ENCODE results near the gene DTNA.

Gene DTNA

DNA sequence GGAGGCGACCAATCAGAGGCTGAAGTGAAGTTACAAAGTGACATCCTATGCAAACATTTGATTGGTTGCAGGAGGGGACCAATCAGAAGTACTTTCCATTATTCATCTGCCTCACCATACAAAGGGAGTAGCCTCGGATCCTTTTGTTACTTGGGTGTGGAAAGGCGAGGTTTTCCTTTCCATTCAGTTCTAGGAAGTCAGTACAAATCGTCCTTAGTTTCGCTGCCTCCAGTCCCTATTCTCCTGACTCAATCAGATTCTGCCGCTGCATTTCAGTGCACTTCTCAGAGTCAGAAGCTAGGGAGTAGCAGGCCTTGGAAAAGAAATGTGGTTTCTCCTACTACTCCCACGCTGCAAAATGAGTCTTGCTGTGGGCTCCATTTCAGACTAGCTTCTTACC is 149.4 kb downstream of the DTNA start:
- no peak for DNase-seq (ENCODE audit: low read depth)

DNA sequence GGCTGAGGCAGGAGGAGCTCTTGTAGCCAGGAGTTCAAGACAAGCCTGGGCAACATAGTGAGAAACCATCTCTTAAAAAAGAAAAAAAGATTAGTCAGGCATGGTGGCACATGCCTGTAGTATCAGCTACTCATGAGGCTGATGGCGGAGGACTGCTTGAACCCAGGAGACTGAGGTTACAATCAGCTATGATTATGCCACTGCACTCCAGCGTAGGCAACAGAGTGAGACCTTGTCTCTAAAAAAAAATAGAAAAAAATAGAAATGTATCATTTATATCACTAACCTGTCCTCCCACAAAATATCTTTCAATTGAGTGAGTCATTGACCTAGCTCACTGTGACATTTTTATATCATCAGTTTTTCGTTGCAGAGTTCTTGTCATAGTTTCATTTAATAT is 152.5 kb downstream of the DTNA start:
- DNase-seq (ENCODE audit: low read depth): no peak

DNA sequence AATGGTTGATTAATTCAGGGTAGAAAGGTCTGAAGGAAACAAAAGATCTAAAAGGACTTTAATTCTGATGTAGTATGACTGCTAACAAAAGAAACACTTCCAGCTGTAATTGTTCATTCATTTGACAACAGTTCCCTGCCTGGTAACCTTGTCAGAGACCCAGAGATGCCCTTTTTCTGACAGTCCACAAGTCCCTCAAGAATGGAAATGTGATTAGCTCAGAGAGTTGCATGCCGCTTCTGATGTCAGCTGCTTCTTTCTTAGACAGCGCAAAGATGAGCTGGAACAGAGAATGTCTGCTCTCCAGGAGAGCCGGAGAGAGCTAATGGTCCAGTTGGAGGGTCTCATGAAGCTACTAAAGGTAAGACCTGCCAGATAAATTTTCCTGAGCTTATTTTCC is 153.6 kb downstream of the DTNA start:
- DNase-seq (ENCODE audit: low read depth): no peak

DNA sequence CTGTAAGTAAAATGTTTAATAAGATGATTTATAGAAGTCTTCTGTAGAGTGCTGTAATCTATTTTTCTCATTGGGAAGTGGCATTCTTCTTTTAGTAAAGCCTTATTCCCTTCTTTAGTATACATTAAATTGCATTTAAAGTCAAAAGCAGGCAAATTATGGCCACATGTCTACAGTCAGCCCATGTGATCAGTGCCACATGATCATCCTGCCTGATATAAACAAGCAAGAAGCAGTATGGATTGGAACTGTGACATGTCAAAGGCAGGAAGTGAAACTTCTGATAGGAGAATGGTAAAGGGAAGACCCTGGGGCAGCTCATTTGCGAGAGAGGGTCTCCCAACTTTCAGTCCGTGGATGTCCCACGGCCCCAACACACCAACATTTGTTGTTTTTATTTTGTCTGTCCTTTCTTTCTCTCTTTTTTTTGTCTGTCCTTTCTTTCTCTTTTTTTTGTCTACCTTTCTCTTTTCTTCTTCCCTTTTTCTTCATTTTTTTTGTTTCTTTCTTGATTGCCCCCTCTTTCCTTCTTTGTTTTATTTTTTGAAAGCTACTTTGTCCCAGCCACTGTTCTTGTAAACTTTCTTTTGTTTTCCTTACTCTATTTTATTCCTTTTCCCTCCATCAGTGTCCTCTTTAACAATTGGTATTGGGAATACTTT is 154.9 kb downstream of the DTNA start:
- DNase-seq (ENCODE audit: low read depth): no peak

DNA sequence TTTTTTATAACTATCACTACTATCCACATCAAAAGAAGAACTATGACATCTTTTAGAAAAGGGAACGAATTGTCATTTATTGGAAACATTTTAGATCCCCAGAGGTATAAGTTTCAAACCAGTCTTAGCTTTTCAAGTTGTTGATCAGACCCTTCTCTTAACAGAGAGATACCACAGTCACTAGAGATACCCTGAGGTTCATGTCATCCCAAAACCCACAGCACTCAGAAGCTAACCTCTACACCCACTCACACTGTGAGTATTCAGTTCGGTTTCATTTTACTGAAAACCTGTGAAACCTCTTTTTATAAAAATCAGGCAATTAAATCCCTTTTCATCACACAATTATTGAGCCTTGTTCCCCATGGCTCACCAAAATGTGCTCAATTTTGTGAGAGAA is 156.2 kb downstream of the DTNA start:
- no peak for DNase-seq (ENCODE audit: low read depth)

DNA sequence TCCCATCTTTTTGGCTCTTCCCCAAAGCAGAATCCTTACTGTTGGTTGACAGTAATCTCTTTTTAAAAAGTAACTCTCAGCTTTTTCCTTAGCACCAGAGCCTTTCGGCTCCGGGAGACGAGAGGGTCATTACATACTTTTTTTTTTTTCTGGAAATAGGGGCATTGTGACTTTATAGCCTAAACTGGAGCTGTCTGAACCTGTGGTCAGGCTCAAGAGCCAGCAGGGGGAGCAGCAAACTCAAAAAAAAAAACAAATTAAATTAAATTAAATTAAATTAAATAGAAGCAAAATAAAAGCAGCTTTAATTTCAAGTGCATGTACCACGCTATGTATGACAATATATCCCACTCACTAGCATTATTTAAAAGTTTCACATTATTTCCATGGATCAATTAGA is 156.6 kb downstream of the DTNA start:
- no peak for DNase-seq (ENCODE audit: low read depth)

DNA sequence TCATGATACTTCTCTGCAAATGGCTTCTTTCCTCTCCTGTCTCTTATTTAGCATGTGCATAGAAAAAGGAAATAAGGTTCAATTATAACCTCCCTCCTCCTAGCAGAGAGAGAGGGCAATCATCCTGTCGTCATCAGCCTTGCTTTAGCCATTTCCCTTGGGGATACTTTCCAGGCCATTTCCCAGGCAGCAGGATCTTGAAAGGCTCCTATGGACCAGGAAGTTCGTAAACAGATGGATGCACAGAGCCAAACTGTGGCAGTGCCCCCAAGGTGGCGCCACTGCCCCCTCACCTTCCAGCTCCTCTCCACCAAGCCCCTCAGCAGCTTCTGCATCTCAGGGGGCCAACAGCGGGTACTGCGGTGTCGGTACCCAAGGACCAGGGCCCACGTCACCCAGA is 157.4 kb downstream of the DTNA start:
- no peak for DNase-seq (ENCODE audit: low read depth)

DNA sequence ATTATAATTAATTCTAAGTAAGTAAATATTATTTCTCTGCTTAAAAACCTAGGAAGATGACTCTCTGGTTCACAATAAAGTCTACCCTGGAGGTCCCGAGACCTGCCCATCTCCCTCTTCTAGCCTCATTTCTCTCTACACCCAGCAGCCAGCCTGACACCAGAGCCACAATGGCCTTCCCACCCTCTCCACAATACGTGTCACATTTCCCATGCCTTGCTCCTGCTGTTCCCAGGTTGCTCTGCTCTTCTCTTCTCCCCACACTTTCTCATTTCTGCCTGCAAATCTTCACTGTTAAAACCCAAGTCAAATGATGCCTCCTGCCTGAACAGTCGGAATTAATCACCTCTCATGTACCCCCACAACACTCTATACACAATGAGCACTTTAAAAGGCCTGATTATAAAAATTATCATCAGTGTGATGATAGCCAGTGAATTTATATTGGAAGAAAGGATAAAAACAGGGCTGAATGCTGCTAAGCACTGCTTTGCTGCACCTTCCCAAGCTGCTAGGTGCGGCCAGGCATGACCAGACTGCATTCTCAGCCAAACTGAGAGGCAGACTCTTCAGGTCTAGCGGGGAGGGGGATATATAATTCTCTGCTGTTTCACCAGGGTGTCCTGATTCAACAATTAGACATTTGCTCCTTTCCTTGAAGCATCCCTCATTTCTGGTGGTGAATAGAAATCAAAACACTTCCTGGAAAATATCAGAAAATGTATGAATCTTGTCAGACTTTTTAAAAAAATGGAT is 160.6 kb downstream of the DTNA start:
- no peak for DNase-seq (ENCODE audit: low read depth)

DNA sequence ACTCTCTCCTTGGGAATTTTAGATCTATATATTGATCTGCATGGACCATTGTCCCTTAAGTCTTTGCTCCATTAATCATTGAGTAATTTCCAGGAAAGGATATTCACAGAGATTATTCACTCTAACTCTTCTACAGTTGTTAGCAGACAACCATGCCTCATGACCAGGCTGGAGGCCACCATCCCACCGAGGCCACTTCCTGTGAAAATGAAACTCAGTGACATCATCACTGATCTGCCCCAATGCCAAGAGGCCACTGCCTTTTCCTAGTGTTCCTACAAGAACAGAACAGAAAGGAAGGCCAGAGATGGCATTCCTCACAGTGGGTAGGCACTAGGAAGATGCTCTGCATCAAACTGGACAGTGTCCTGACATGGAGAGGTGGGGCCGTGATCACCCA is 161.3 kb downstream of the DTNA start:
- no peak for DNase-seq (ENCODE audit: low read depth)

DNA sequence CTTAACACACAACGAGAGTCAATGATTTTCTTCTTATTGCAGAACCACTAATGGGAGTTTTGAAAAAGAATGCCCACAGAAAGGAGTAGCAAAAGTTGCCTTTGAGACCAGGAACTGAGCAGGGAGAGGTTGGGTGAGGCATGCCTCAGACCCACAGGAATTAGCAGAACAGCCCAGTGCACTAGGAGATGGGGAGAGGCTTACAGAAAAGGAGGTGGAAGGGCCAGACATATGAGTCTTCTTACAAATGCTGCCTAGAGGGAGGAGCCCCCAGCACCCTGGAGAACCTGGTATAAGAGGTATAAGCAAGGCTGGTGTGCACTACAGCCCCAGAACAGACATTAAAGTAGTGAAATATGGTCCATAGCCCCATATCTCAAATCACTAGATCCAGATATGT is 162.0 kb downstream of the DTNA start:
- DNase-seq (ENCODE audit: low read depth): no peak

DNA sequence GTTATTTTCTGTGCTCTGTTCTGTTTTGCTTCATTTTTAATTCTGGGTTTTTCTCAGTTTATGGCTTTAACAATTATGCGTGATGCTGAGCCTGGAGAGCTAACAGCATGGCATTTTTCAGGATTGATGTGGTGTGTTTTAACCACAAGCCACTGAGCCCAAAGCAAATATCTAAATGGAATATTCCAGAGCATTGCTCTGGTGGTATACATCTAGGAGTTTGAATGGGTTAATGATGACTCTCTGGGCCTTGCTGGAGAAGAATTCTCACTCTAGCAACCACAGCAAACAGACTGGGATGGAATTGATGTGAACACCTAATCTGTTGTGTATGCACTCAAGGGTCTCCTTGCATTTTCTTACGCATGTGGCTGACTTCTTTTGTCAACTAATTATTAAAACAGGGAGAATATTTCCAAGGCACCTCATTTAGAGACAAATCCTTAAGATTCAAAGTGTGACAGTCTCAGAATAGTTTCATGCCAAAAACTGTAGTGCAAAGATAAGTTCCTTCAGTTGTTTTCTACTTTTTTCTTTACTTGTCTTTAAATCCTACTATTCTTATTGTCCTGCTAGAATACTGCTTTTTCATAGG is 164.0 kb downstream of the DTNA start:
- DNase-seq (ENCODE audit: low read depth): no peak

DNA sequence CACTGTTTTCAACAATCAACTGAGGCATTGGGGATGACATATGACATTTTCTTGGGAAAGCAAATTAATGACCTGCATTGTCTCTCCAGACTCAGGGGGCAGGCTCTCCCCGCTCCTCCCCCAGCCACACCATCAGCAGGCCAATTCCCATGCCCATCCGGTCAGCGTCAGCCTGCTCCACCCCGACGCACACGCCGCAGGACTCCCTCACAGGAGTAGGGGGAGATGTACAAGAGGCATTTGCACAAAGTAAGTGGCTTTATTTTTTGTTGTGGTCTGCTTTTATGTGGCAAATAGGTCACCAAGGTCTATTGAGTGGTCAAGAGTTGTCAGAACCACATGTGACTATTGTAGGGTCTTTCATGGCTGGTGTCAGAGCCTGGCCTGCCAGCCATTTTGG is 165.1 kb downstream of the DTNA start:
- no peak for DNase-seq (ENCODE audit: low read depth)

DNA sequence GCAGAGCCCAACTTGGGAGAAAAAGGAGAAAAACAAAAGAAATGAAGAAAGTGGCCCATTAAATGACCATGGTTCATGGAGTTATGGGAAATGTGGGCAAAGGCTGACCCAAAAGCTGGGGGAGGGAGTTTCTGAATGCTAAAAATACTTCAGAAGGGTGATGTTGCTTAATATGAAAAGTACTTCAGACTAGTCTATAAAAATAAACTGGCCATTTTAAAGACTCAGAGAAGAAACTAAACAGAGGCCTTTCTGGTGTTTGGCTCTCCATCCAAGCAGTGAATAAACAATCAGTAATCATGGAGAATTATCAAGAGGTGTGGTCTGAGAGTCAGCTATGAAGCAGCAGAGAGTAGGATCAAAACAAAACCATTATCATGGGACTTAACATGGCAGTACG is 170.3 kb downstream of the DTNA start:
- no peak for DNase-seq (ENCODE audit: low read depth)

DNA sequence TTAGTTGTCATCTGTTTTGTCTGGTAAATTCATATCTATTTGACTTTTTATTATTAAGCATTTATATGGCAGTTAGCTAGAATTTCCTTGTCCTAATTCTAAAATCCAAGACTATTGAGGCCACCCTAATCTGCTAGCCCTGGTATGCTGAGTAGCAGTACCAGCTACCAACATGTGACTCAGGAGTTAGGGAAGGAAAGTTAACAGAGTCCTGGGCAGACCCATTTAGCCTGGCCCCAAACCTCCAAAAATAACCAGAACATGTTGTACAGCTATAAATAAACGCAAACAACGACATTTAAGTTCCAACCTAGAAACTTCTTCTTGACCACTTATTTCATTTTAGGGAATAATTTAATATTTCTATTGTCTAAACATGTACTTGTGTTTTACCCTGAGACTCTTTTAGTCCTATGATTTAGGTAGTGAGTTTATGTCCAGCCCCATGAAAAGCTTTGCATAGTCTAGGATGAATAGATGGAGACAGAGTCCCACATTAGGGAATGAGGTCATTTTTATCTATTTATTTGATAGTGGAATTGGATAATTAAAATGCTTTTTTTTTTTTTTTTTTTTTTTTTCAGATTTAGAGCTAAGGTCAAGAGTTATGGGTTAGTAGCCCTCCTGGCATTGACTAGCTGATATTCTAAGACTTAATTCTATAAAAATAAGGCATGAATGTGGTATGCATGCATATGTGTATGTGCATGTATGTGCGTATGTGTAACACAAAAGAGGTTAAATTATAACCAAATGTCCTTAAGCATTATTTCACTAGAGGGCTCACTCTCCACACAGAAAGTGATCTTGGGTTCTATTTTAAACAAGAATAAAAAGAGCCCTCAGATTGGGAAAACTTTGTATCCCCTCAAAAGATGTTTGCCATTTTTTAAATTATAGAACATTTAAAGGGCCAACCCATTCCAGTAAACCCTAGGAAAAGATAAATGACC is 171.1 kb downstream of the DTNA start:
- no peak for DNase-seq (ENCODE audit: low read depth)

DNA sequence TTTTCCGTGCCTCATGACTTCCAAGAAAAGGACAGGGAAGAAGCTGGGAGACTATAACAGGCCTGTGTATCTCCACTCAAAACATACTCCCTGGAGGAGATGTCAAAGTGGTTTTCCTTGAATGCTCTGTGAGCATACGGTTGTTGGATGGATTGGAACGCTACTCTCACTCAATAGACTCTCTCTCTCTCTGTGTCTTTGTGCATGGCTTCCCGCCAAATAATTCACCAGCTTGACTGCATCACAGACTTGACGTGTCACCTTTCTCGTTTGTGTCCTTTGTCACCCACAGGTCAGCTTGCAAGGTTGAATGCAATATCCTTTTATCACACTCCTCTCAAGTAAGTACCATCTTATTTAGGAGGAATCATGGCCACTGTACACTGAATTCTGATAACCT is 174.3 kb downstream of the DTNA start:
- DNase-seq (ENCODE audit: low read depth): no peak

DNA sequence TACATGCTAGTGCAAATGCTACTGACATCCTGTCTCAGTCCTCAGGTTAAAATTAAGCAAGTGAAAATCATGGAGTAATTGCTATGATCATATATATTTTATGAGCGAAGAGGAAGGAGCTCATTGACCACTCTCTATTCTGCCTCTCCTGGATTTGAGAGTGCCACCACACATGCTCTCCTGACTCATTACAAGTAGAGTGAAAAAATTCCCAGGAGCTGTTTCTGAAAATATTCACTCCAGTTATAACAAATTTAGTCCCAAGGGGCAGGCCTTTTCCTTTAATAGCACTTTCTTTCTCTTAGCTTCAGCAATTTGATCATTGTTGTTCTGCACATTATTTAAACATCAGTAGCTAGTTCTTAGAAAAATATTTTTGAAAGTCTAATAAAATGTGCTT is 176.1 kb downstream of the DTNA start:
- no peak for DNase-seq (ENCODE audit: low read depth)

DNA sequence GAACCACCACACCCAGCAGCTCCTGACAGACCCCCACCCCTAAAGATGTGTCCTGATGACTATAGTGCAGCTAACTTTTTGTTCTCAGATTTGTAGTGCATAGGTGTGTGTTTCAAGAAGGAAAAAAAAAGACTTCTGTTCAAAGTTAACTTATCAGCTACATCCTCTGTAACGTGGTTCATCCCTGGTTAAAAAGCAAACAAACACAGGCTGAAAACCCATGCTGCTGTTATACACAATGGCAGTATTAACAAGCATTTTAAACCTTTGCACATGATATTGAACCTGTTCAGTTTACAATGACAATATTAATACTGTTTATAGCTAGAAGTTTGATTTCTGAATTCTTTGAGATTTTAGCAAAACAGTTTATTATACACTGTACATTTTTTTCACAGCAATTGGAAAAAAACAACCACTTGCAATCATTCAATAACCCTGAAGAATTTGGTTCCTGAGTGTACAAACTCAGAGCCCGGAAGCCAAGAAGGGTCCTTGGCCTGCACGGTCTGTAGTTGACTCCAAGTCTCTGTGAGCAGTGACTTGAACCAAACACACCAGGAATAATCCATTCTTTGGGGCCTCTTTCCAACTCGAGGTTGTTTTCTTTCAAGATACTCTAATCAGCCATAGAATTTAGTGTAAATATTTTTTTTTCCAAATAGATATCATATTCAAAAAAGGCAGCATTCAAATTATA is 177.9 kb downstream of the DTNA start:
- DNase-seq (ENCODE audit: low read depth): no peak

DNA sequence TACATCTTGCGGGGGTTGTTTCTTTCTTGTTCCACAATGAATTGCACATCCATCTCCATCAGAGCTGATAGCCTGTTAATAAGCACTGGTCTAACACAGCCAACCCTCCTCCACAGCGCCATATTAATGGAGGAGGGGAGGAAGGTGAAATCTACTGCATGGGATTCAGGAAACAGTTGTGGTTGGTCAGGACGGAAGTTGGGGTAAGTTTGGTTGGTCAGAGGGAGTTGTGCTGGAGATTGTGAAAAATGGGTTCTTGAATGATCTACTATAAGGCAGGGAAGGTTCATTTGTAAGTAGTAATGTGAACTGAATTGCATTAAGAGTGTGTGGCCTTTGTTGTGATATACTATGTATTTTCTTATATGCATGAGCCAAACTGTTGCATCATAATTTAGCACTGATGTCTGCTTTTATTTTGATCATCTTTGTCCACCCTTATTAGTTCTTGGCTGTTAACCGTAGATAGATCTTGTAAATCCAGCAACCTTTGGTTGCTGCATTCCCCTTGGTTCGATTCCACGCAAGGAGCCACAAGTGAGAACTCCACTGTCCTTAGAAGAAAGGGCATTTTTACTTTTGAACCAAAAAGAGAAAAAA is 180.5 kb downstream of the DTNA start:
- DNase-seq (ENCODE audit: low read depth): no peak

DNA sequence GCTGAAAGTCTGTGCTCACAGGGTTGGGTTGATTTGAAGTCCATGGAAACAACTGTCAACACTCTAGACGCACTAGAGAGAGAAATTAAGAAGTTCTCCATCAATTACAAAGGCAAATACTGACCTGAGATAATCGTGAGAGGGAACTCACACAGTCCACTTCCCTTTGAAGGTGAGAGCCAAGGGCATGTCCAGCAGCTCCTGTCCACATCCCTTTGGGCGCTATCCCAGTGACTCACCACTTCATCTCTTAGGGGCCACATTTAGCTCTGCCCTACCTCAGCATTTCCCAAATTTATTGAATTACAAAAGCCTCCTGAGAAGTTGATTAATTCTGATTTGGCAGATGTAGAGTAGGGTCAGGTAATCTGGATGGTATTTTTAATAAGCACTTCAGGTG is 182.3 kb downstream of the DTNA start:
- no peak for DNase-seq (ENCODE audit: low read depth)

DNA sequence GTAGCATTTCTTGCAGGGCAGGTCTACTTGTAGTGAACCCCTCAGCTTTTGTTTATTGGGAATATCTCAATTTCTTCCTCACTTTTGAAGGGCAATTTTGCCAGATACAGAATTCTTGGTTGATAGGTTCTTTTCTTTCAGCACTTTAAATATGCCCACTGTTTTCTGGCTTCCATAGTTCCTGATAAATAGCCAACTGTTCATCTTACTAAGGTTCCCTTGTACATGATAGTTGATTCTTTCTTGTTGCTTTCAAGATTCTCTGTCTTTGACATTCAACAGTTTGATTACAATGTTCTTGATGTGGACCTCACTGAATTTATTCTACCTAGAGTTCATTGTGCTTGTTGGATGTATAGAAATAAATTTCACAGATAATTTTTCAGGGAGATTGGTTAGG is 183.1 kb downstream of the DTNA start:
- DNase-seq (ENCODE audit: low read depth): no peak

DNA sequence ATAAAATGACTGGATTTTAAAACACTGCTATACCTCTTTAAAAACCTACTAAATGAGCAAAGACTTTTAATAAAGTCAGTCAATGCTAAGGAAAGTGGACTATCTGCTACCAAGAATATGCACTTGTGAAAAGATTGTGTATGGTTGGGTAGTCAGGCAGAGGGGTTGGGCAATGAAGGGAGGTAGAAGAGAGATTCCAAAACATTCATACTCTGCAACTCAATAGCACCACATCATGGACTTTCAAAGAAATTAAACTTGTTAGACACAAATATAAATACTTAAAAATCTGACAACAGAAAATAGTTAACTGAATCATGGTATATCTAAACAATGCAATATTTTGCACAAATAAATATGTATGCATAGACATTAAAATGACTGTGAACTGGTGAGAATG is 191.2 kb downstream of the DTNA start:
- no peak for DNase-seq (ENCODE audit: low read depth)

DNA sequence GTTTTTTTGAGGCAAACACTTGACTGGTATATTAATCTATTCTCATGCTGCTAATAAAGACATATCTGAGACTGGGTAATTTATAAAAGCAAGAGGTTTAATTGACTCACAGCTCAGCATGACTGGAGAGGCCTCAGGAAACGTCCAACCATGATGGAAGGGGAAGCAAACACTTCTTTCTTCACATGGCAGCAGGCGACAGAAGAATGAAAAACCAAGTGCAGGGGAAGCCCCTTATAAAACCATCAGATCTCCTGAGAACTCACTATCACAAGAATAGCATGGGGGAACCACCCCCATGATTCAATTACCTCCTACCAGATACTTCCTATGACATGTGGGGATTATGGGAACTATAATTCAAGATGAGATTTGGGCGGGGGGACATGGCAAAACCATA is 194.9 kb downstream of the DTNA start:
- DNase-seq (ENCODE audit: low read depth): no peak
